Neutrophil (primary cell): ENCODE data around the gene PDE8B.

Source experiments
- H3K27ac ChIP-seq: fragments of 200-600 bp; sonication (generic); 2 replicates; pipeline ENCODE4 v1.5.1; 2016; ENCODE audit warnings: mild to moderate bottlenecking, moderate library complexity
- H3K27me3 ChIP-seq: fragments of 200-600 bp; sonication (generic); 2 replicates; pipeline ENCODE4 v1.6.0; 2016; ENCODE audit warnings: mild to moderate bottlenecking
- H3K36me3 ChIP-seq: fragments of 200-600 bp; sonication (generic); 2 replicates; pipeline ENCODE4 v1.5.1; 2017
- H3K4me1 ChIP-seq, 2 experiments: fragments of 200-600 bp in 1 of 2; sonication (generic) in 1 of 2; 1 replicate in 1 of 2; 2 replicates in 1 of 2; pipeline versions ENCODE4 v1.5.1 to v1.6.1; 2013 to 2016; ENCODE audit warnings: low read depth in 1 of 2, low read length in 1 of 2, mild to moderate bottlenecking in 1 of 2, moderate library complexity in 1 of 2; ENCODE audit not compliant: control insufficient read depth in 1 of 2, insufficient read depth in 1 of 2
- H3K4me3 ChIP-seq, 2 experiments: fragments of 200-600 bp in 1 of 2; sonication (generic) in 1 of 2; 1 replicate in 1 of 2; 2 replicates in 1 of 2; pipeline ENCODE4 v1.5.1; 2013 to 2016; ENCODE audit warnings: low read depth in 1 of 2, low read length in 1 of 2, mild to moderate bottlenecking in 1 of 2, moderate library complexity in 1 of 2
- H3K9me3 ChIP-seq: fragments of 200-600 bp; sonication (generic); 2 replicates; pipeline ENCODE4 v1.5.1; 2016
- CTCF ChIP-seq: fragments of 200-600 bp; sonication (generic); IDR thresholded peaks from 2 replicates; pipeline ENCODE4 v1.5.1; 2016; ENCODE audit warnings: antibody characterized with exemption

The PDE8B gene

GRCh38 chr5:77213601-77214000, 3.1 kb downstream of the PDE8B start:
- no peaks in the 10 kb centered on the region for H3K36me3 ChIP-seq
- peaks cover 8 to 13% of the 10 kb centered on the region in 2 experiments for H3K4me1 ChIP-seq
- no peak for TF ChIP-seq CTCF
- peaks cover 62% of the 10 kb centered on the region for H3K27me3 ChIP-seq
- H3K9me3 ChIP-seq = no peaks in the 10 kb centered on the region
- no peak overlapping the region for H3K27ac ChIP-seq
- no peak overlapping the region for H3K4me3 ChIP-seq

DNA sequence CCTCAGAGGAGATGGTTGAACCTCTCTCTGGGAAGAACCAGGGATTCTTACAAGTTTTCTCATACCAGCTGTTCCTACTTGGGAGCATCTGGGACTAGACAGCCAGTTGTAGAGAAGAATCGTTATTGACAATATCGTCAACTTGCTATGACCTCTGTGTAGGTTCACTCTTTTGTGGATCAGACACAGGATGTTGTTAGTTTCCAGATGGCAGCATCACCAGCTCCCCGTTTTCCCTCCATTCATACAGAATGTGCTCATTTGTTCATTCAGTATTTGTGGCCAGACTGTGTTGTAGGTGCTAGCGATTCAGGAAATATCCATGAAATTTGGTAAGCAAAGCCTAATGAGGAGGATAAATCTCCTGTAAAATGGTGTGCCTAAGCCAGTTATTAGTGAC, 3.7 kb downstream of the PDE8B start:
- Histone ChIP-seq H3K27ac (no peak overlapping the region), H3K27me3 (peaks cover 57% of the 10 kb centered on the region), H3K9me3 (no peaks in the 10 kb centered on the region), H3K4me3 (no peak overlapping the region), H3K4me1 (peaks cover 8 to 13% of the 10 kb centered on the region in 2 experiments), H3K36me3 (no peaks in the 10 kb centered on the region)
- TF ChIP-seq CTCF = no peak

GRCh38 chr5:77218263-77218662, 7.8 kb downstream of the PDE8B start:
- no peak for TF ChIP-seq CTCF
- H3K9me3 ChIP-seq = no peaks in the 10 kb centered on the region

DNA sequence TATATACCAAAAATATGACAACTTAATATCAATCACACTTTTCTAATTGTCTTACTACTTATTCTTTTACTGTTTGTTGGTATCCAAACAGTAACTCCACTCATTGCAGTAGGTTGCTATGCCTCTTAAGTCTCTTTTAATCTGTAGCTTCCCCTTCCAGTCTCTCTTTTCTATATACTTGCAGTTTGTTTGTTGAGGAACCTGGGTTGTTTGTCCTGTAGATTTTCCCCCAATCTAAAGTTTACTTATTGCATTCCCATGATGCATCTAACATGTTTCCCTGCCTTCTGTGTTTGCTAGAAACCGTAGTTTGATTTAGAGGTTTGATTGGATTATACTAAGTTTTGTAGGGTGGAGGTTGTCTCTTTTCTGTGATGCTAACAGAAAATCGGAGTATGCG, 10.6 kb downstream of the PDE8B start:
- Histone ChIP-seq H3K4me1 (no peaks in the 10 kb centered on the region), H3K9me3 (no peaks in the 10 kb centered on the region), H3K27ac (no peak overlapping the region), H3K4me3 (no peak overlapping the region), H3K36me3 (no peaks in the 10 kb centered on the region), H3K27me3 (peaks cover 12% of the 10 kb centered on the region)
- TF ChIP-seq CTCF = no peak

More at GRCh38 chr5:77218263-77218662, 7.8 kb downstream of the PDE8B start:
- Histone ChIP-seq H3K27me3 (peaks cover 18% of the 10 kb centered on the region), H3K4me3 (no peak overlapping the region), H3K27ac (no peak overlapping the region), H3K4me1 (no peaks in the 10 kb centered on the region), H3K36me3 (no peaks in the 10 kb centered on the region)

DNA sequence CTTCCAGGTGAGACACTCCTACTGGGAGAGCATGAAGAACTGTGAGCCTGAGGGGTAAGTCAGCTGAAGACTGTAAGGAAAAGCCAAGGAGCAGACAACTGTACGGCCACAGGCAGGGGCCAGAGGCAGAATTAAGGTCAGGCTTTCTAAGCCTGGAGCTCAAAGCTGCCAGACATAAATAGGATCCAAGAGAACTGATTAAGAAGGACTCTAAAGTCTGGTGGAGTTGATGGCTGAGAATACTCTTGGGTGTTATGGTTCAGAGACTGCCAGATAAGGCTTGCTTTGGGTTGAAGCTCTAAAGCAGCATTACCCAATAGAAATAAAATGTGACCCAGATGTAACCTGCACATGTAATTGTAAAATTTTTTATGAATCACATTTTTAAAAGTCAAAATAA, 12.2 kb downstream of the PDE8B start:
- H3K27me3 ChIP-seq = peaks cover 13% of the 10 kb centered on the region
- no peaks in the 10 kb centered on the region for H3K36me3 ChIP-seq
- no peak overlapping the region for H3K4me3 ChIP-seq
- TF ChIP-seq CTCF = no peak
- H3K9me3 ChIP-seq = no peaks in the 10 kb centered on the region
- H3K4me1 ChIP-seq = no peaks in the 10 kb centered on the region
- H3K27ac ChIP-seq = no peak overlapping the region

DNA sequence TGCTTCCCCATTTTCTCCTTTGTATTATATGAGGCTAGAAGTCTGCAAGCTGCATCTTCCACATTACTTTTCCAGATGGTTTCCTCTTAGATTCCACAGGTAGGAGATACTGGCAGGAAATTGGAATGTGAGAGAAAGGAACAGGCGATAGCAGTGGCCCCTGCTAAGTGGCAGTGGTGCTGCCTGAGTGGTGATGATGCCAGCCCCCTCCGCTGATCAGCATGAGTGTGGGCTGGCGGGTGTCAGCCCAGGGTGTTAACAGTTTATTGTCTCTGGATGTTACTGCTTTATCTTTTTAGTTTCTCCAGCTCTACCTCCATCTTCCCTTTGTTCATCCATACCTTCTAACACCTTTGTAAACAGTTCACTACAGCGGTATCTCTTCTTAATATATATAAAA, 13.2 kb downstream of the PDE8B start:
- no peak overlapping the region for H3K4me3 ChIP-seq
- no peak for TF ChIP-seq CTCF
- no peaks in the 10 kb centered on the region for H3K9me3 ChIP-seq
- peaks cover 13% of the 10 kb centered on the region for H3K27me3 ChIP-seq
- H3K36me3 ChIP-seq = no peaks in the 10 kb centered on the region
- H3K27ac ChIP-seq = no peak overlapping the region
- H3K4me1 ChIP-seq = no peaks in the 10 kb centered on the region
